ENCODE data around the gene CEACAM21.

The CEACAM21 gene

GRCh38 chr19:41616792-41617621 is 41.0 kb downstream of the CEACAM21 start:
- in situ Hi-C loops (cut with MboI; ENCODE audit: low sequenced_read_pairs): no loop called here

- in situ Hi-C loops (cut with MboI; ENCODE audit: low sequenced_read_pairs): no loop called here
Measured at GRCh38 chr19:41617941-41618730, 42.2 kb downstream of the CEACAM21 start.

- in situ Hi-C loops (cut with MboI; ENCODE audit: low sequenced_read_pairs): no loop called here
Measured at GRCh38 chr19:41619018-41619556, 43.1 kb downstream of the CEACAM21 start.

- in situ Hi-C loops (cut with MboI; ENCODE audit: low sequenced_read_pairs): no loop called here
Measured at GRCh38 chr19:41620171-41620570, 44.2 kb downstream of the CEACAM21 start.

- in situ Hi-C loops (cut with MboI; ENCODE audit: low sequenced_read_pairs): no loop called here
Measured at GRCh38 chr19:41621226-41621625, 45.3 kb downstream of the CEACAM21 start.

- in situ Hi-C loops (cut with MboI; ENCODE audit: low sequenced_read_pairs): no loop called here
Measured at GRCh38 chr19:41621654-41622053, 45.7 kb downstream of the CEACAM21 start.

GRCh38 chr19:41623360-41623759 is 47.4 kb downstream of the CEACAM21 start:
- in situ Hi-C loops (cut with MboI; ENCODE audit: low sequenced_read_pairs): no loop called here

GRCh38 chr19:41624515-41624914 is 48.5 kb downstream of the CEACAM21 start:
- in situ Hi-C loops (cut with MboI; ENCODE audit: low sequenced_read_pairs): no loop called here

- in situ Hi-C loops (cut with MboI; ENCODE audit: low sequenced_read_pairs): no loop called here
Measured at GRCh38 chr19:41624937-41625336, 49.0 kb downstream of the CEACAM21 start.

GRCh38 chr19:41626278-41626677 is 50.3 kb downstream of the CEACAM21 start:
- in situ Hi-C loops (cut with MboI; ENCODE audit: low sequenced_read_pairs): no loop called here

GRCh38 chr19:41626877-41627276 is 50.9 kb downstream of the CEACAM21 start, which contains the start of gene CEACAM4:
TSS of gene CEACAM4 (minus strand) at chr19:41627074. CDS start at chr19:41626963, 111 bp downstream.
- in situ Hi-C loops (cut with MboI; ENCODE audit: low sequenced_read_pairs): no loop called here

GRCh38 chr19:41627966-41628675 is 52.2 kb downstream of the CEACAM21 start:
- in situ Hi-C loops (cut with MboI; ENCODE audit: low sequenced_read_pairs): no loop called here

Measured in HL-60/S4 (cell line).